ENCODE results near the gene WASF3. TPM values are rescaled to one million over a fixed set of nuclear protein-coding genes. Genes with fewer than 3 reads are reported as not detected.
A peak's percentile ranks its signal among the peaks of the same experiment; 100 is the strongest.

Gene WASF3
- total RNA-seq, 1 donor from 2014 or later = 187 TPM

GRCh38 chr13:26653310-26653709 lies 95.8 kb downstream of the WASF3 start:
- TF ChIP-seq, protein P1, sequence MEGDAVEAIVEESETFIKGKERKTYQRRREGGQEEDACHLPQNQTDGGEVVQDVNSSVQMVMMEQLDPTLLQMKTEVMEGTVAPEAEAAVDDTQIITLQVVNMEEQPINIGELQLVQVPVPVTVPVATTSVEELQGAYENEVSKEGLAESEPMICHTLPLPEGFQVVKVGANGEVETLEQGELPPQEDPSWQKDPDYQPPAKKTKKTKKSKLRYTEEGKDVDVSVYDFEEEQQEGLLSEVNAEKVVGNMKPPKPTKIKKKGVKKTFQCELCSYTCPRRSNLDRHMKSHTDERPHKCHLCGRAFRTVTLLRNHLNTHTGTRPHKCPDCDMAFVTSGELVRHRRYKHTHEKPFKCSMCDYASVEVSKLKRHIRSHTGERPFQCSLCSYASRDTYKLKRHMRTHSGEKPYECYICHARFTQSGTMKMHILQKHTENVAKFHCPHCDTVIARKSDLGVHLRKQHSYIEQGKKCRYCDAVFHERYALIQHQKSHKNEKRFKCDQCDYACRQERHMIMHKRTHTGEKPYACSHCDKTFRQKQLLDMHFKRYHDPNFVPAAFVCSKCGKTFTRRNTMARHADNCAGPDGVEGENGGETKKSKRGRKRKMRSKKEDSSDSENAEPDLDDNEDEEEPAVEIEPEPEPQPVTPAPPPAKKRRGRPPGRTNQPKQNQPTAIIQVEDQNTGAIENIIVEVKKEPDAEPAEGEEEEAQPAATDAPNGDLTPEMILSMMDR (IDR thresholded peaks at IDR 0.05; ENCODE audit: unreplicated experiment) = no peak
- peaks cover 4% of the 10 kb centered on the region for H3K4me1 Mint-ChIP-seq (ENCODE audit: low read depth)
- H3K27ac Mint-ChIP-seq = no peak overlapping the region
- no peaks in the 10 kb centered on the region for H3K27me3 Mint-ChIP-seq
- peaks cover 34% of the 10 kb centered on the region for H3K36me3 Mint-ChIP-seq (ENCODE audit: insufficient read depth)
- H3K4me3 Mint-ChIP-seq (ENCODE audit: low read depth) = no peak overlapping the region
- peaks cover 13% of the 10 kb centered on the region for H3K9me3 Mint-ChIP-seq (ENCODE audit: low read depth)
- DNase-seq (ENCODE audit: low spot score, unreplicated experiment) = no peak

DNA sequence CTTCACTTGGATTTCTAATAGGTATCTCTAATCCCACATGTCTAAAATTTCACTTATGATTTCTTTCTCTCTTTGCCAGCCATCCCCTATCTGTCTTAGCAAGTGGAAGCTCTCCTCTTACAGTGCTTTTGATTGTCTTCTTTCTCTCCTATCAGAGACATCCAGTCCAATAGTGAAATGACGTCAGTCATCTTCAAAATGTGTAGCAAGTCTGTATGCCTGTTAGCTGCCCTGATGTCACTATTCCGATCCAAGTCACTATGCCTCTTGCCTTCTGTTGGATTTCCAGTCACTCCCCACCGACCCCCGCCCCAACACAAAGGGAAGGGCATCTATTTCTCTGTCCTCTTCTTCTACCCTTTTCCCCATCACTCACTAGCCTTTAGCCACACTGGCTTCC lies 96.4 kb downstream of the WASF3 start:
- no peak overlapping the region for H3K4me3 Mint-ChIP-seq (ENCODE audit: low read depth)
- no peaks in the 10 kb centered on the region for H3K27me3 Mint-ChIP-seq
- peaks cover 28% of the 10 kb centered on the region for H3K36me3 Mint-ChIP-seq (ENCODE audit: insufficient read depth)
- H3K9me3 Mint-ChIP-seq (ENCODE audit: low read depth) = peaks cover 13% of the 10 kb centered on the region
- no peak for DNase-seq (ENCODE audit: low spot score, unreplicated experiment)
- TF ChIP-seq, protein P1 (IDR thresholded peaks at IDR 0.05; ENCODE audit: unreplicated experiment) = no peak
- H3K27ac Mint-ChIP-seq = no peak overlapping the region
- peaks cover 4% of the 10 kb centered on the region for H3K4me1 Mint-ChIP-seq (ENCODE audit: low read depth)

- Mint-ChIP-seq H3K4me1 (ENCODE audit: low read depth) (peaks cover 4% of the 10 kb centered on the region), H3K9me3 (ENCODE audit: low read depth) (no peaks in the 10 kb centered on the region), H3K36me3 (ENCODE audit: insufficient read depth) (no peaks in the 10 kb centered on the region), H3K4me3 (ENCODE audit: low read depth) (no peak overlapping the region), H3K27ac (no peak overlapping the region), H3K27me3 (no peaks in the 10 kb centered on the region)
- DNase-seq (ENCODE audit: low spot score, unreplicated experiment) = no peak
- TF ChIP-seq, protein P1 (IDR thresholded peaks at IDR 0.05; ENCODE audit: unreplicated experiment) = peak; percentile 29
Observed at GRCh38 chr13:26656919-26657318, 99.4 kb downstream of the WASF3 start.

DNA sequence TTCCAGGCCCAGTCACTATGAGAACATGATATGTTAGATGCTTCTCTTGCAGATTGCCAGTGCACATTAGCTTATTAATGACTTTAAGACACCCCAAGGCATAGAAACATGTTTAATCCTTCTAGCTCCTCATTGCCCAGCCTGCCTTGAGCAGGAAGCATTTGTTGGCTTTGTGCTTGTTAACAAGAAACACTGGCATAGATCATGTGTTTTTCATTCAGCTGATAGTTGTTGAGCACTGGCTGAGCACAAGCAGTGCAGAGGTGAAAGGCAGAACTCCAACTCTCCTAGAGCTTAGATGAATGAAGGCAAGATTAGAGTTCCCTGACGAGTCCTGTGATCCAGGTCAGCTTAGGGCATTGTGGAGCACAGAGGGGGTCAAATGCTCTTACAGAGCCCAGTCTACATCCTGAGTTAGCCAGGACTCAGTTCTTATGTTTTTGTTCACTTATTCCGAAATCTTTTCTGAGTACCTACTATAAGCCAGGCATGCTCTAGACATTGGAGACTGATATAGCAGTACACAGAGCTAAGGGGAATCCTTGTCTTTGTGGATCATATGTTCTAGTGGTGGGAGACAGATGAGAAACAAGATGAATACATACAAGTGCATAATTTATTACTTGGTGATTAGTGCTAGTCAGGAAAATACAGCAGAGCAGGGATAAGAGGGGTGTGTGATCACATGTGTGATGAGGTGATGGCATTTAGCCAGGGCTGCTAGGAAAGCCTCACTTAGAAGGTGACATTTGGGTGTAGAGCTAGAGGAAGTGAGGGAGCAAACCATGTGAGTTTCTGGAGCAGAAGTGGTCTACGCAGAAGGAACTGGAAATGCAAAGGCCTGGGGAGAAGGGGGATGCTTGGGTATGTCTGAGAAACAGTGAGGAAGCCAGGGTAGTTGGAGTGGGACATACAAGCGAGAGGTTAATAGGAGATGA lies 101.2 kb downstream of the WASF3 start:
- H3K36me3 Mint-ChIP-seq (ENCODE audit: insufficient read depth) = peaks cover 3% of the 10 kb centered on the region
- DNase-seq (ENCODE audit: low spot score, unreplicated experiment) = no peak
- no peak overlapping the region for H3K4me3 Mint-ChIP-seq (ENCODE audit: low read depth)
- no peaks in the 10 kb centered on the region for H3K9me3 Mint-ChIP-seq (ENCODE audit: low read depth)
- no peaks in the 10 kb centered on the region for H3K27me3 Mint-ChIP-seq
- TF ChIP-seq, protein P1 (IDR thresholded peaks at IDR 0.05; ENCODE audit: unreplicated experiment) = no peak
- H3K27ac Mint-ChIP-seq = no peak overlapping the region
- H3K4me1 Mint-ChIP-seq (ENCODE audit: low read depth) = peaks cover 12% of the 10 kb centered on the region

- Mint-ChIP-seq H3K9me3 (ENCODE audit: low read depth) (no peaks in the 10 kb centered on the region), H3K27me3 (no peaks in the 10 kb centered on the region), H3K4me1 (ENCODE audit: low read depth) (peaks cover 18% of the 10 kb centered on the region), H3K36me3 (ENCODE audit: insufficient read depth) (peaks cover 8% of the 10 kb centered on the region), H3K27ac (no peak overlapping the region), H3K4me3 (ENCODE audit: low read depth) (no peak overlapping the region)
- DNase-seq (ENCODE audit: low spot score, unreplicated experiment) = no peak
- TF ChIP-seq, protein P1 (IDR thresholded peaks at IDR 0.05; ENCODE audit: unreplicated experiment) = no peak
Observed at GRCh38 chr13:26660185-26660584, 102.7 kb downstream of the WASF3 start.
